Activated CD4-positive, alpha-beta T cell treated with anti-CD3 and anti-CD28 coated beads for 1 hour (primary cell): ENCODE results near the gene PACRG.

Experiments used
- DNase-seq: peaks from one replicate; pipeline ENCODE4 v3.0.0-alpha.2; 2020

PACRG gene

GRCh38 chr6:163343609-163344008, 615.8 kb downstream of the PACRG start:
- DNase-seq = no peak

GRCh38 chr6:163344411-163344810, 616.6 kb downstream of the PACRG start:
- no peak for DNase-seq

- DNase-seq = no peak
Measured at GRCh38 chr6:163345931-163346330, 618.2 kb downstream of the PACRG start.

- no peak for DNase-seq
Measured at GRCh38 chr6:163346497-163346961, 618.8 kb downstream of the PACRG start.

- no peak for DNase-seq
Measured at GRCh38 chr6:163347021-163347446, 619.3 kb downstream of the PACRG start.

- no peak for DNase-seq
Measured at GRCh38 chr6:163348789-163349680, 621.3 kb downstream of the PACRG start.

- DNase-seq = no peak
Measured at GRCh38 chr6:163349696-163350095, 621.9 kb downstream of the PACRG start.

- DNase-seq = no peak
Measured at GRCh38 chr6:163351013-163351412, 623.2 kb downstream of the PACRG start.

- no peak for DNase-seq
Measured at GRCh38 chr6:163352011-163352685, 624.4 kb downstream of the PACRG start.

GRCh38 chr6:163352966-163353365, 625.2 kb downstream of the PACRG start:
- no peak for DNase-seq

- no peak for DNase-seq
Measured at GRCh38 chr6:163354085-163354484, 626.3 kb downstream of the PACRG start.

- DNase-seq = no peak
Measured at GRCh38 chr6:163354761-163355425, 627.1 kb downstream of the PACRG start.

GRCh38 chr6:163355426-163355991, 627.7 kb downstream of the PACRG start:
- DNase-seq = no peak

- no peak for DNase-seq
Measured at GRCh38 chr6:163356324-163356723, 628.5 kb downstream of the PACRG start.

GRCh38 chr6:163356743-163357142, 629.0 kb downstream of the PACRG start:
- DNase-seq = no peak

- DNase-seq = no peak
Measured at GRCh38 chr6:163364641-163365040, 636.9 kb downstream of the PACRG start.
